HCT116 (cell line): Measurements from ENCODE around the gene B3GALT6.

Source experiments
- CBX3 ChIP-seq: IDR thresholded peaks from 2 replicates; pipeline ENCODE4 v1.6.1; 2012; ENCODE audit warnings: low read depth
- EZH2 ChIP-seq: fragments of 200-600 bp; sonication (generic); IDR thresholded peaks from 2 replicates; pipeline ENCODE4 v1.6.1; 2017; ENCODE audit warnings: antibody characterized with exemption, mixed run types
- JUND ChIP-seq: IDR thresholded peaks from 2 replicates; pipeline ENCODE4 v1.6.1; 2012
- POLR2A ChIP-seq: IDR thresholded peaks from 2 replicates; pipeline ENCODE4 v1.7.0; 2011; ENCODE audit warnings: borderline replicate concordance; ENCODE audit not compliant: insufficient read depth, insufficient read length; ENCODE audit errors: extremely low read depth
- SIN3A ChIP-seq: IDR thresholded peaks from 2 replicates; pipeline ENCODE4 v1.6.1; 2012; ENCODE audit warnings: low read depth
- SP1 ChIP-seq: IDR thresholded peaks from 2 replicates; pipeline ENCODE4 v1.6.1; 2012; ENCODE audit warnings: low read depth
- SRF ChIP-seq: IDR thresholded peaks from 2 replicates; pipeline ENCODE4 v1.6.1; 2012; ENCODE audit warnings: low read depth
- ZFX ChIP-seq: fragments of 450-650 bp; IDR thresholded peaks from 2 replicates; pipeline ENCODE4 v1.6.1; 2017
- TF ChIP-seq, protein P1 (sequence below), 3 experiments: fragments of 200-600 bp in 1 of 3; sonication (generic) in 1 of 3; IDR thresholded peaks in 2 of 3; conservative IDR thresholded peaks in 1 of 3; 2 replicates each; pipeline ENCODE4 v1.5.1; 2012 to 2017; ENCODE audit warnings: low read depth in 2 of 3, low read length in 2 of 3, antibody characterized with exemption in 1 of 3, borderline replicate concordance in 1 of 3, control low read depth in 1 of 3, mild to moderate bottlenecking in 1 of 3, mixed read lengths in 1 of 3, mixed run types in 1 of 3, moderate library complexity in 1 of 3; ENCODE audit not compliant: insufficient read depth in 1 of 3
- TF ChIP-seq, protein P2 (sequence below): IDR thresholded peaks from 2 replicates; pipeline ENCODE4 v1.6.1; 2012
- TF ChIP-seq, protein P3 (sequence below): IDR thresholded peaks from 2 replicates; pipeline ENCODE4 v1.6.1; 2012
- TF ChIP-seq, protein P4 (sequence below): IDR thresholded peaks from 2 replicates; pipeline ENCODE4 v1.6.1; 2011; ENCODE audit warnings: mild to moderate bottlenecking, low read length, moderate library complexity; ENCODE audit not compliant: insufficient replicate concordance; ENCODE audit errors: extremely low read depth
- TF ChIP-seq, protein P5 (sequence below): IDR thresholded peaks from 2 replicates; pipeline ENCODE4 v1.6.1; 2012; ENCODE audit warnings: low read depth

DNA sequence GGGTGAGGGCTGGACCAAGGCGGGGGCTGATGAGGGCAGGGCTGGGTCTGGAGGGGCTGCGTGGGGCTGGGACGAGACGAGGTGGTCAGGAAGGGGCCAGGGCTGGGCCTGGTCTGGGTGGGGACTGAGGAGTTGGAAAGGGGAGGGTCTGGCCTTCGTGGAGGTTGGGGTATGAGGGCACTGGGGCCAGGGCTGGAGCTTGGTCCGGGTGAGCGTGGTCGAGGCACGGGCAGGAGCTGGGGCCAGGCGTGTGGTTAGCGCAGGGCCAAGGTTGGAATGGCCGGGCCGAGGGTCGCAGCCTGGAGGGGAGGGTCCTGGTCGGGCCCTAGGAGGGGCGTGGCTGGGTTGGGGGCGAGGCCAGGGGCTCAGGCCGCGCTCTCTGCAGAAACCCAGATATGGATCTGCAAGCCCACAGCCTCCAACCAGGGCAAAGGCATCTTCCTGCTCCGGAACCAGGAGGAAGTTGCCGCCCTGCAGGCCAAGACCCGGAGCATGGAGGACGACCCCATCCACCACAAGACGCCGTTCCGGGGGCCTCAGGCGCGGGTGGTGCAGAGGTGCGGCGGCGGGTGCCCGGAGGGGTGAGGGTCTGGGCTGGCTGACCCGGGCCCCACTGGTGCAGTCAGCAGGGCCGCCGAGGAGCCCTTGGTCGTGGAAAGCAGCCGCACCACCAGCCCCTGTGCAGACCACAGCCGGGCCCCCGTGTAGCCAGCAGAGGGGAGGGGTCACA lies 49.4 kb upstream of the B3GALT6 start:
- TF ChIP-seq, protein P1, sequence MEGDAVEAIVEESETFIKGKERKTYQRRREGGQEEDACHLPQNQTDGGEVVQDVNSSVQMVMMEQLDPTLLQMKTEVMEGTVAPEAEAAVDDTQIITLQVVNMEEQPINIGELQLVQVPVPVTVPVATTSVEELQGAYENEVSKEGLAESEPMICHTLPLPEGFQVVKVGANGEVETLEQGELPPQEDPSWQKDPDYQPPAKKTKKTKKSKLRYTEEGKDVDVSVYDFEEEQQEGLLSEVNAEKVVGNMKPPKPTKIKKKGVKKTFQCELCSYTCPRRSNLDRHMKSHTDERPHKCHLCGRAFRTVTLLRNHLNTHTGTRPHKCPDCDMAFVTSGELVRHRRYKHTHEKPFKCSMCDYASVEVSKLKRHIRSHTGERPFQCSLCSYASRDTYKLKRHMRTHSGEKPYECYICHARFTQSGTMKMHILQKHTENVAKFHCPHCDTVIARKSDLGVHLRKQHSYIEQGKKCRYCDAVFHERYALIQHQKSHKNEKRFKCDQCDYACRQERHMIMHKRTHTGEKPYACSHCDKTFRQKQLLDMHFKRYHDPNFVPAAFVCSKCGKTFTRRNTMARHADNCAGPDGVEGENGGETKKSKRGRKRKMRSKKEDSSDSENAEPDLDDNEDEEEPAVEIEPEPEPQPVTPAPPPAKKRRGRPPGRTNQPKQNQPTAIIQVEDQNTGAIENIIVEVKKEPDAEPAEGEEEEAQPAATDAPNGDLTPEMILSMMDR (IDR thresholded peaks at IDR 0.05 in 2 of 3, conservative IDR thresholded peaks at IDR 0.05 in 1 of 3; ENCODE audit: borderline replicate concordance in 1 of 3, insufficient read depth in 1 of 3, low read depth in 2 of 3, low read length in 2 of 3), result no peak
- TF ChIP-seq SP1 (no peak), SRF (no peak), SIN3A (no peak), ZFX (no peak), POLR2A (no peak), JUND (no peak), CBX3 (no peak), EZH2 (no peak)
- TF ChIP-seq, protein P2, sequence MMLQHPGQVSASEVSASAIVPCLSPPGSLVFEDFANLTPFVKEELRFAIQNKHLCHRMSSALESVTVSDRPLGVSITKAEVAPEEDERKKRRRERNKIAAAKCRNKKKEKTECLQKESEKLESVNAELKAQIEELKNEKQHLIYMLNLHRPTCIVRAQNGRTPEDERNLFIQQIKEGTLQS, result no peak
- TF ChIP-seq, protein P3, sequence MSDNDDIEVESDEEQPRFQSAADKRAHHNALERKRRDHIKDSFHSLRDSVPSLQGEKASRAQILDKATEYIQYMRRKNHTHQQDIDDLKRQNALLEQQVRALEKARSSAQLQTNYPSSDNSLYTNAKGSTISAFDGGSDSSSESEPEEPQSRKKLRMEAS, result no peak
- TF ChIP-seq, protein P4, sequence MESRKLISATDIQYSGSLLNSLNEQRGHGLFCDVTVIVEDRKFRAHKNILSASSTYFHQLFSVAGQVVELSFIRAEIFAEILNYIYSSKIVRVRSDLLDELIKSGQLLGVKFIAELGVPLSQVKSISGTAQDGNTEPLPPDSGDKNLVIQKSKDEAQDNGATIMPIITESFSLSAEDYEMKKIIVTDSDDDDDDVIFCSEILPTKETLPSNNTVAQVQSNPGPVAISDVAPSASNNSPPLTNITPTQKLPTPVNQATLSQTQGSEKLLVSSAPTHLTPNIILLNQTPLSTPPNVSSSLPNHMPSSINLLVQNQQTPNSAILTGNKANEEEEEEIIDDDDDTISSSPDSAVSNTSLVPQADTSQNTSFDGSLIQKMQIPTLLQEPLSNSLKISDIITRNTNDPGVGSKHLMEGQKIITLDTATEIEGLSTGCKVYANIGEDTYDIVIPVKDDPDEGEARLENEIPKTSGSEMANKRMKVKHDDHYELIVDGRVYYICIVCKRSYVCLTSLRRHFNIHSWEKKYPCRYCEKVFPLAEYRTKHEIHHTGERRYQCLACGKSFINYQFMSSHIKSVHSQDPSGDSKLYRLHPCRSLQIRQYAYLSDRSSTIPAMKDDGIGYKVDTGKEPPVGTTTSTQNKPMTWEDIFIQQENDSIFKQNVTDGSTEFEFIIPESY, result no peak
- TF ChIP-seq, protein P5, sequence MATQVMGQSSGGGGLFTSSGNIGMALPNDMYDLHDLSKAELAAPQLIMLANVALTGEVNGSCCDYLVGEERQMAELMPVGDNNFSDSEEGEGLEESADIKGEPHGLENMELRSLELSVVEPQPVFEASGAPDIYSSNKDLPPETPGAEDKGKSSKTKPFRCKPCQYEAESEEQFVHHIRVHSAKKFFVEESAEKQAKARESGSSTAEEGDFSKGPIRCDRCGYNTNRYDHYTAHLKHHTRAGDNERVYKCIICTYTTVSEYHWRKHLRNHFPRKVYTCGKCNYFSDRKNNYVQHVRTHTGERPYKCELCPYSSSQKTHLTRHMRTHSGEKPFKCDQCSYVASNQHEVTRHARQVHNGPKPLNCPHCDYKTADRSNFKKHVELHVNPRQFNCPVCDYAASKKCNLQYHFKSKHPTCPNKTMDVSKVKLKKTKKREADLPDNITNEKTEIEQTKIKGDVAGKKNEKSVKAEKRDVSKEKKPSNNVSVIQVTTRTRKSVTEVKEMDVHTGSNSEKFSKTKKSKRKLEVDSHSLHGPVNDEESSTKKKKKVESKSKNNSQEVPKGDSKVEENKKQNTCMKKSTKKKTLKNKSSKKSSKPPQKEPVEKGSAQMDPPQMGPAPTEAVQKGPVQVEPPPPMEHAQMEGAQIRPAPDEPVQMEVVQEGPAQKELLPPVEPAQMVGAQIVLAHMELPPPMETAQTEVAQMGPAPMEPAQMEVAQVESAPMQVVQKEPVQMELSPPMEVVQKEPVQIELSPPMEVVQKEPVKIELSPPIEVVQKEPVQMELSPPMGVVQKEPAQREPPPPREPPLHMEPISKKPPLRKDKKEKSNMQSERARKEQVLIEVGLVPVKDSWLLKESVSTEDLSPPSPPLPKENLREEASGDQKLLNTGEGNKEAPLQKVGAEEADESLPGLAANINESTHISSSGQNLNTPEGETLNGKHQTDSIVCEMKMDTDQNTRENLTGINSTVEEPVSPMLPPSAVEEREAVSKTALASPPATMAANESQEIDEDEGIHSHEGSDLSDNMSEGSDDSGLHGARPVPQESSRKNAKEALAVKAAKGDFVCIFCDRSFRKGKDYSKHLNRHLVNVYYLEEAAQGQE, result no peak
